Amniotic epithelial cell (primary cell): ENCODE measurements around the gene ADAM22.
A peak's percentile ranks its signal among the peaks of the same experiment; 100 is the strongest.
"Not testable (repeated sequence)": the region's sequence is repeated elsewhere in the genome, so short reads cannot be mapped to it uniquely, and the experiment has no call there.

Experiments used
- DNase-seq: peaks from one replicate; pipeline ENCODE4 v3.0.0-alpha.2; 2010; ENCODE audit warnings: low read depth

The ADAM22 gene

GRCh38 chr7:87933953-87934698 lies at the start of gene ADAM22:
TSS of gene ADAM22 (plus strand) at chr7:87934251. CDS start at chr7:87934466, 215 bp downstream.
- DNase-seq: peak; percentile 70

DNA sequence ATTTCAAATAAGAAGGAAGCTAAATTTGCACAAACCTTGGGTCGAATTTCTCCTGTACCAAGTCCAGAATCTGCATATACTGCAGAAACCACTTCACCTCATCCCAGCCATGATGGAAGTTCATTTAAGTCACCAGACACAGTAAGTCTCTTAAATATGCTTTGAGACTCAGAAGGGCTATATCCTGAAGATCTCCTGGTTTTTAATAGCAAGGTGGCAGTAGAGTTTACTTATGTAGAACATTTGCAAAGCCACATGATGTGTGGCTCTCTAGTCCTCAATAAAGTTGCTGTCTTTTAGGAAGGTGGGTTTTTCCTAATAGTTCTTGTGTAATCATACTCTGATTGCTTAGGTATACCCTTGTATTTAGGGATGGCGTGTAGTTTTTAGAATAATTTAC lies 49.0 kb upstream of the ADAM22 start:
- no peak for DNase-seq

- DNase-seq: peak; percentile 51
Measured at GRCh38 chr7:87886875-87887274, 47.2 kb upstream of the ADAM22 start.

DNA sequence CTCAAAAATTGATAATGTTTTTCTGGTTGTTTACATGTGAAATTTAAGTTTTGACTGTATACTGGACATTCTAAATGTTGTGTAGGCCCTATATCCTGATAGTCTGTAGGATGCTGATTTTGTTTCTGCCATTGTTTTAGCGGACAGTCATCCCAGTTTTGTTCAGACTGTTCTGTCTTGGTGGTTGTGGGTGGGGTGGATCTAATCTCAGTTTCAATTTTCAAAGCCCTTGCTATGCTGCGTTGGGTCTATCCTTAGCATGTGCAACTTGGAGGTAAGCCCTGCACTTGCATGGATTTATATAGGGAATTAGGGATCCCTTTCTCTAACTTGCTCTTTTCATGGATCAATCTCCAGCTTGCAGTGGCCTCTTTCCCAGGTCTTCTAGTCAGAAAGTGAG lies 38.7 kb upstream of the ADAM22 start:
- DNase-seq: no peak

- DNase-seq: no peak
Measured at GRCh38 chr7:87899255-87899654, 34.8 kb upstream of the ADAM22 start.

- peak; percentile 77 for DNase-seq
Measured at GRCh38 chr7:87907136-87907906, 26.7 kb upstream of the ADAM22 start.

GRCh38 chr7:87908814-87909213 lies 25.2 kb upstream of the ADAM22 start:
- not testable (repeated sequence) for DNase-seq

- DNase-seq: no peak
Measured at GRCh38 chr7:87912121-87912520, 21.9 kb upstream of the ADAM22 start.

DNA sequence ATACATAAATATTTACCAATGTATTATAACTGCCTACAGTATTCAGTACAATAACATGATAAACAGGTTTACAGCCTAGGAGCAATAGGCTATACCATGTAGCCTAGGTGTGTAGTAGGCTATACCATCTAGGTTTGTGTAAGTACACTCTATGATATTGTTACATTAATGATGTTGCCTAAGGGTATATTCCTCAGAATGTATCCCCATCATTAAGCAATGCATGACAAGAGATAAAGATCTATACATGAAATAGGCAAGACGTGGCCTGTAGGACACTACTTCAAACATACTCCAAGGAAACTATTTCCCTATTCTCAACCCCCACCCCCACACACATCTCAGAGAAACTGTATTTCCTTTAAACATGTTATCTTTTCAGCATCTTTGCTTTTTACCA lies 15.3 kb upstream of the ADAM22 start:
- DNase-seq: no peak

- DNase-seq: no peak
Measured at GRCh38 chr7:87919875-87920274, 14.2 kb upstream of the ADAM22 start.

GRCh38 chr7:87920578-87920977 lies 13.5 kb upstream of the ADAM22 start:
- DNase-seq: no peak

DNA sequence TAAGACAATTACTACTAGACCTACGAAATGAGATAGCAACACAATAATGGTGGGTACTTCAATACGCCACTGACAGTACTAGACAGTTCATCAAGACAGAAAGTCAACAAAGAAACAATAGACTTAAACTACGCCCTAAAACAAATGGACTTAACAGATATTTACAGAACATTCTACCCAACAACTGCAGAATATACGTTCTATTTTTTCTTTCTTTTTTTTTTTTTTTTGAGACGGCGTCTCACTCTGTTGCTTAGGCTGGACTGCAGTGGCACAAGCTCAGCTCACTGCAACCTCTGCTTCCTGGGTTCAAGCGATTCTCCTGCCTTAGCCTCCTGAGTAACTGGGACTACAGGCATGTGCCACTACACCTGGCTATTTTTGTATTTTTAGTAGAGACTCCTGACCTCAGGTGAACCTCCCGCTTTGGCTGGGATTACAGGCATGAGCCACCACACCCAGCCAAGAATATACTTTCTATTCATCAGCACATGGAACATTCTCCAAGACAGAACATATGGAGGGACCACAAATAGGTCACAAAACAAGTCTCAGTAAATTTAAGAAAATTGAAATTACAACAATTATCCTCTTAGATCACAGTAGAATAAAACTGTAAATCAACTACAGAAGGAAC lies 11.2 kb upstream of the ADAM22 start:
- not testable (repeated sequence) for DNase-seq

DNA sequence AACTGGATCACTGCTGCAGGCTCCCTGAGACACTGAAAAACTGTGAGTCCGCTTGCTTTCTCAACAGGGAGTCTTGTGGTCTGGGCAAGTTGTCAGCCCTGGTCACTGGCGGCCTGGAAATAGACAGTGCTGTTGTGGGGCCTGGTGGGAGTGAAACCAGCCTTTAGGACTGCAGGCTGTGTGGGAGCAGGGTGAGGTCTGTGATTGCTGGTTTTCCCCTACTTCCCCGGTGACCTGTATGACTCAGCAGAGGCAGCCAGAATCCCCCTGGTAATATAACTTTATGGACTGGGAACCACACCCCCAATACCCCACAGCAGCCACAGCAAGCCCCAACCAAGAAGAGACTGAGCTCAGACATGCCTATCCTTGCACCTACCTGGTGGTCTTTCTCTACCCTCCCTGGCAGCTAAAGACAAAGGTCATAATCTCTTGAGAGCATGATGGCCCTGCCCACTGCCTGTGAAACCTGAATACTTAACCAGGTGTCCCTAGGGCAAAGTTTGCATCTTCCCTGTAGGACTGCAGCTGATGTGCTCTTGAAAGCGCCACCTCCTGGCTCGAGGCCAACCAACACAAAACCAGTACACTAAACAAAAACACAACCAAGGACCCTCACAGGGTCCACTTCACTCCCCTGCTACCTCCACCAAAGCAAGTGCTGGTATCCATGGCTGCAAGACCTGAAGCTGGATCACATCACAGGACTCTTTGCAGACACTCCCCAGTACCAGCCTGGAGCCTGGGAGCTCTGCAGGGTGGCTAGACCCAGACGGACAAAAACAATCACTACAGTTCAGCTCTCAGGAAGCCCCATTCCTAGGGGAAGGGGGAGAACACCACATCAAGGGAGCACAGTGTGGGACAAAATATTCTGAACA lies 7.2 kb upstream of the ADAM22 start:
- DNase-seq: peak; percentile 63

DNA sequence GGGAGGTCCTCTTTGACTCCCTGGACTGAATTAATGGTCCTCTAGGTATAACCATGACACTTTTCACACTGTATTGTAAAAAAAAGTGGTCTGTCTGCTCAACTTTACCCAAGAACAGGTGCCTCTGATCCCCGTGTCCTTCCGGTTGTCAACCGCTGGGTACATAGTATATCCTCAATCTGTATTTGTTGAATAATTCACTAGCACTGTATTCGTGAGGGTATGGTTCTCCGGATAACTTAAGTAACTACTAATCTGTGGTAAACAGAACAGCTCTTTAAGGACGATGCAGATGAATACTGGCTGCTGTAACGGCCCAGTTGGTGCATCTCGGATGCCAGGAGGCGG lies 472 bp upstream of the ADAM22 start:
- no peak for DNase-seq

GRCh38 chr7:87934699-87935383 lies 790 bp downstream of the ADAM22 start:
- DNase-seq: peak; percentile 6

GRCh38 chr7:87935384-87935706 lies 1.3 kb downstream of the ADAM22 start:
- DNase-seq: no peak

DNA sequence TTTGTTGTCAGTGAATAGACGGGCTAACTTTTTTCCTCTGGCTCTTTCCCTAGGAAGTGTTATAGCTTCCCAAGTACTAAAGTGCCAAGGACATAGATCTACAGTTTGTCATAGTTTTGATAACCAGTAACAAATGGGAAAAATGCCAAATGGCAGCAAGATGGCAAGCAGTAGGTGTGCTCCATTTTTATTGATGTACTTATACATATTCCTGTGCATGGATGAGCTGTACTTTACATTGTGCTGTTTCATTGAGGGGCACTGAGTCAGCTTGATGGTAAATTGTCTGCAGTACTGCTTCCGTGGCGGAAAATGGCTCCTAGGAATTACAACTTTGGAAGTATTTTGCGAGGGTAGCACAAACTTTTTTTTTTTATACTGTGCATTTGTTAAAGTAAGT lies 7.1 kb downstream of the ADAM22 start:
- no peak for DNase-seq

DNA sequence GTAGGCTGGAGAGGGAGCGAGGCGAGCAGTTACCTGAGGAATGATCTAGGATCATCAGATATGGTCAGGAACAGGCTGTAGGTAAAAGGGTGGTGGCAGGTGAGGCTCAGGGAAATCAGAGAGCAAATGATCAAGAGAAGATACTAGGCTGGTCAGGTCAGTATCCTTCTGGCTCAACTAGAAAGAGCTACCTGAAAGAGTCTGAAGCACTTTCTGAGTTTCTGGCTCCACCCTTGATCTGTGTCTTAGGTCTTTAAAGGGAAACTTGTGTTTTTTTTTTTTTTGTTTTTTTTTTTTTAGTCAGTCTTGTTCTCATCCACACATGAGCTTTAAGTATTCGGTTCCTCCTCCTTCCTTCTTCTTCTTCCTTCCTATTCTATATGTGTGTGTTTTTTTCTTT lies 10.5 kb downstream of the ADAM22 start:
- no peak for DNase-seq

DNA sequence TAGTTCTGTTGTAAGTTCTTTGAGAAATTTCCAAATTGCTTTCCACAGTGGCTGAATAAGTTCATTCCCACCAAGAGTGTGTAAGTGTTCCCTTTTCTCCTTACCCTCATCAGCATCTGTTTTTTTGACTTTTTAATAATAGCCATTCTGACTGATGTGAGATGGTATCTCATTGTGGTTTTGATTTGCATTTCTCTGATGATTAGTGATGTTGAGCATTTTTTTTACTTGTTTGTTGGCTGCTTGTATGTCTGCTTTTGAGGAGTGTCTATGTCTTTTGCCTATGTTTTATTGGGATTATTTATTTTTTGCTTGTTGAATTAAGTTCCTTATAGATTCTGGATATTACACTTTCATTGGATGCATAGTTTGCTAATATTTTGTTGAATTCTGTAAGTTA lies 11.9 kb downstream of the ADAM22 start:
- not testable (repeated sequence) for DNase-seq

GRCh38 chr7:87948371-87948770 lies 14.3 kb downstream of the ADAM22 start:
- DNase-seq: no peak

DNA sequence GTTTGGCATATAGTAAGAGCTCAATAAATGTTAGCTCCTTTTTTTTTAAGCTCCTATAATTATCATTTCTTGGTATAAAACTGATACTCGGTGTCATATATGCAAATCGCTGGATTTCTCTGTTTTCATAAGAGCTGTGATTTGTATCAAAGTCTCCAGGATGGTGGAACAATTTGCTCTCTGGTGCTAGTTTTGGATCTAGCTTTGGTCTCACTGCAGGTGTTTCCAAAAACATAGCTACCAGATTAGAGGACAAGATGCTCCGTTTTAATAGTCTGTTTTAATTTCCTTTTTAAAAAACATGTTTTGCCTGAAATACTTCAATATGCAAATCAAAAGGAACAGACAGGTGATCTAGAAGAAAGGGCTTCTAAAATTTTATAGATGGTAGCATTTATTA lies 25.3 kb downstream of the ADAM22 start:
- DNase-seq: no peak

- no peak for DNase-seq
Measured at GRCh38 chr7:87960239-87960638, 26.2 kb downstream of the ADAM22 start.
